Measurements from ENCODE around the gene AHNAK2. TPM values are rescaled to one million over a fixed set of nuclear protein-coding genes. Genes with fewer than 3 reads are reported as not detected.
A peak's percentile ranks its signal among the peaks of the same experiment; 100 is the strongest.

The AHNAK2 gene
- total RNA-seq, 6 donors from 2014 or later: 4.3 to 48.0 (median 12.9) TPM

- Histone ChIP-seq H3K4me3 (no peak overlapping the region), H3K36me3 (no peaks in the 10 kb centered on the region), H3K27me3 (no peaks in the 10 kb centered on the region), H3K27ac (peak overlapping the region in 3 of 4 donors; percentile 74 to 75 (median 74)), H3K9me3 (no peaks in the 10 kb centered on the region), H3K4me1 (peaks cover 34 to 35% (median 34%) of the 10 kb centered on the region in 4 donors)
- 86 to 88% methylated on average over 9 of the region's 9 CpGs for WGBS, 2 donors
- ATAC-seq (ENCODE audit: low FRiP score in 2 of 2): no peak
- DNase-seq: peak in 1 of 2 donors; percentile 56
- TF ChIP-seq POLR2A (IDR thresholded peaks at IDR 0.05): no peak
- no peak for TF ChIP-seq POLR2AphosphoS5 (IDR thresholded peaks at IDR 0.05)
- TF ChIP-seq CTCF (IDR thresholded peaks at IDR 0.05): no peak
- TF ChIP-seq EP300 (IDR thresholded peaks at IDR 0.05): no peak
Observed at GRCh38 chr14:104966261-104966865, 11.8 kb downstream of the AHNAK2 start.

GRCh38 chr14:104965561-104966231, 12.5 kb downstream of the AHNAK2 start:
- WGBS, 2 donors: 80 to 84% methylated on average over 1 to 12 of the region's 13 CpGs
- no peaks in the 10 kb centered on the region for H3K27me3 ChIP-seq
- TF ChIP-seq POLR2A (IDR thresholded peaks at IDR 0.05): no peak
- TF ChIP-seq CTCF (IDR thresholded peaks at IDR 0.05): no peak
- TF ChIP-seq EP300 (IDR thresholded peaks at IDR 0.05): no peak
- no peak for TF ChIP-seq POLR2AphosphoS5 (IDR thresholded peaks at IDR 0.05)
- H3K27ac ChIP-seq: peak overlapping the region in 1 of 4 donors; percentile 27
- H3K4me1 ChIP-seq: peaks cover 28 to 31% (median 29%) of the 10 kb centered on the region in 4 donors
- DNase-seq: peak in 1 of 2 donors; percentile 54
- no peaks in the 10 kb centered on the region for H3K36me3 ChIP-seq
- no peak overlapping the region for H3K4me3 ChIP-seq
- no peaks in the 10 kb centered on the region for H3K9me3 ChIP-seq
- no peak for ATAC-seq (ENCODE audit: low FRiP score in 2 of 2)

- H3K9me3 ChIP-seq: no peaks in the 10 kb centered on the region
- H3K4me1 ChIP-seq: peaks cover 26 to 28% (median 27%) of the 10 kb centered on the region in 4 donors
- DNase-seq: no peak
- no peak for ATAC-seq (ENCODE audit: low FRiP score in 2 of 2)
- TF ChIP-seq CTCF (IDR thresholded peaks at IDR 0.05) (no peak), POLR2AphosphoS5 (IDR thresholded peaks at IDR 0.05) (no peak), POLR2A (IDR thresholded peaks at IDR 0.05) (no peak), EP300 (IDR thresholded peaks at IDR 0.05) (no peak)
- no peak overlapping the region for H3K27ac ChIP-seq
- no peaks in the 10 kb centered on the region for H3K27me3 ChIP-seq
- H3K36me3 ChIP-seq: no peaks in the 10 kb centered on the region
- no peak overlapping the region for H3K4me3 ChIP-seq
- 89 to 94% methylated on average over 7 of the region's 7 CpGs for WGBS, 2 donors
Observed at GRCh38 chr14:104964546-104964945, 13.6 kb downstream of the AHNAK2 start.

- no peak overlapping the region for H3K27ac ChIP-seq
- no peaks in the 10 kb centered on the region for H3K9me3 ChIP-seq
- H3K36me3 ChIP-seq: no peaks in the 10 kb centered on the region
- H3K4me1 ChIP-seq: no peaks in the 10 kb centered on the region
- H3K4me3 ChIP-seq: no peak overlapping the region
- H3K27me3 ChIP-seq: no peaks in the 10 kb centered on the region
- DNase-seq: peak in 1 of 2 donors; percentile 52
- TF ChIP-seq POLR2A (IDR thresholded peaks at IDR 0.05) (no peak), EP300 (IDR thresholded peaks at IDR 0.05) (no peak), CTCF (IDR thresholded peaks at IDR 0.05) (no peak), POLR2AphosphoS5 (IDR thresholded peaks at IDR 0.05) (no peak)
- no peak for ATAC-seq (ENCODE audit: low FRiP score in 2 of 2)
- 69 to 76% methylated on average over 13 to 25 of the region's 25 CpGs for WGBS, 2 donors
Observed at GRCh38 chr14:104957146-104958113, 20.7 kb downstream of the AHNAK2 start.

Measured in upper lobe of left lung (tissue), 6 donors.